Occipital lobe (tissue), 2 donors: ENCODE data around the gene TTLL7. TPM values are rescaled to one million over a fixed set of nuclear protein-coding genes. Genes with fewer than 3 reads are reported as not detected.
A peak's percentile ranks its signal among the peaks of the same experiment; 100 is the strongest.
"Not testable (repeated sequence)": the region's sequence is repeated elsewhere in the genome, so short reads cannot be mapped to it uniquely, and the experiment has no call there.

Experiments
- DNase-seq: peaks from one replicate; lab custom pipeline; 2025; lab: John Stamatoyannopoulos, UW
- total RNA-seq: library from RNA; depleted of rRNA; stranded (reverse); fragments of >200 nt; gene quantifications from one replicate; pipeline ENCODE4 v1.2.3, GENCODE V29; 2014

Gene TTLL7
- total RNA-seq, 1 donor from 2014 or later: 215 TPM

GRCh38 chr1:83996191-83996590 is 2.7 kb downstream of the TTLL7 start:
- DNase-seq: no peak

GRCh38 chr1:83995649-83996048 is 3.3 kb downstream of the TTLL7 start:
- no peak for DNase-seq

- no peak for DNase-seq
Observed at GRCh38 chr1:83994111-83994510, 4.8 kb downstream of the TTLL7 start.

- DNase-seq: no peak
Observed at GRCh38 chr1:83990734-83991133, 8.2 kb downstream of the TTLL7 start.

- DNase-seq: no peak
Observed at GRCh38 chr1:83985048-83985447, 13.9 kb downstream of the TTLL7 start.

- not testable (repeated sequence) for DNase-seq
Observed at GRCh38 chr1:83983918-83984317, 15.0 kb downstream of the TTLL7 start.

- no peak for DNase-seq
Observed at GRCh38 chr1:83978056-83978455, 20.9 kb downstream of the TTLL7 start.

- DNase-seq: no peak
Observed at GRCh38 chr1:83976920-83977319, 22.0 kb downstream of the TTLL7 start.

- no peak for DNase-seq
Observed at GRCh38 chr1:83970802-83971201, 28.1 kb downstream of the TTLL7 start.

GRCh38 chr1:83970114-83970513 is 28.8 kb downstream of the TTLL7 start:
- no peak for DNase-seq

- DNase-seq: no peak
Observed at GRCh38 chr1:83967336-83967735, 31.6 kb downstream of the TTLL7 start.

GRCh38 chr1:83964153-83964552 is 34.8 kb downstream of the TTLL7 start:
- DNase-seq: no peak

GRCh38 chr1:83961571-83962295 is 37.2 kb downstream of the TTLL7 start:
- no peak for DNase-seq

- DNase-seq: peak; percentile 16
Observed at GRCh38 chr1:83960669-83961277, 38.2 kb downstream of the TTLL7 start.

- no peak for DNase-seq
Observed at GRCh38 chr1:83959824-83960498, 39.0 kb downstream of the TTLL7 start.

GRCh38 chr1:83958704-83959103 is 40.2 kb downstream of the TTLL7 start:
- no peak for DNase-seq

- DNase-seq: no peak
Observed at GRCh38 chr1:83954166-83954823, 44.6 kb downstream of the TTLL7 start.

- no peak for DNase-seq
Observed at GRCh38 chr1:83950106-83950661, 48.7 kb downstream of the TTLL7 start.

- no peak for DNase-seq
Observed at GRCh38 chr1:83942914-83943313, 56.0 kb downstream of the TTLL7 start.

- no peak for DNase-seq
Observed at GRCh38 chr1:83934550-83934949, 64.4 kb downstream of the TTLL7 start.

GRCh38 chr1:83932693-83933092 is 66.2 kb downstream of the TTLL7 start:
- no peak for DNase-seq

- no peak for DNase-seq
Observed at GRCh38 chr1:83932281-83932680, 66.7 kb downstream of the TTLL7 start.
